Upper lobe of right lung (tissue), 1 donor: ENCODE measurements around the gene MEGF9. TPM values are rescaled to one million over a fixed set of nuclear protein-coding genes. Genes with fewer than 3 reads are reported as not detected.

Experiments
- ATAC-seq: fragments of 200-7000 bp; cut with Tn5 transposase; one replicate; pipeline ENCODE4 v1.9.1; 2020; ENCODE audit warnings: mild to moderate bottlenecking, moderate library complexity
- DNase-seq: peaks from one replicate; pipeline ENCODE4 v3.0.0-alpha.2; 2020
- H3K27ac ChIP-seq: fragments of 200-600 bp; one replicate; pipeline ENCODE4 v1.8.0; 2022
- H3K27me3 ChIP-seq: fragments of 200-600 bp; one replicate; pipeline ENCODE4 v1.8.0; 2022; ENCODE audit warnings: mild to moderate bottlenecking
- H3K36me3 ChIP-seq: fragments of 200-600 bp; one replicate; pipeline ENCODE4 v1.8.0; 2022
- H3K4me1 ChIP-seq: fragments of 200-600 bp; one replicate; pipeline ENCODE4 v1.8.0; 2022
- H3K4me3 ChIP-seq: fragments of 200-600 bp; one replicate; pipeline ENCODE4 v1.8.0; 2022; ENCODE audit warnings: mild to moderate bottlenecking
- H3K9me3 ChIP-seq: fragments of 200-600 bp; one replicate; pipeline ENCODE4 v1.8.0; 2022
- CTCF ChIP-seq: fragments of 200-600 bp; IDR thresholded peaks from one replicate; pipeline ENCODE4 v1.8.0; 2022; ENCODE audit warnings: antibody characterized with exemption
- intact Hi-C: fragments of 100-400 bp; cut with DNase I; formaldehyde crosslinking; loops from one replicate; pipeline ENCODE4 v1.11.0; 2022
- long read RNA-seq: library from polyadenylated mRNA; unstranded; transcript quantifications from one replicate; pipeline ENCODE4 v2.0.0, GENCODE V29; 2021
- total RNA-seq: library from RNA; stranded (reverse); fragmentation: NEBNext Ultra II Directional; extraction: Animal tissue kit (Norgen Biotek cat#: 25700); gene quantifications from one replicate; pipeline ENCODE4 v1.2.1, GENCODE V29; 2021
- donor health status: DM: no; HTN: yes; CAD: no; lungs with severe emphysema.

Gene MEGF9
- 92.9 TPM for total RNA-seq
- long read RNA-seq, full-length matches to known transcripts: 17 of 66 reads
- long read RNA-seq, partial matches to known transcripts: 13 of 66 reads
- long read RNA-seq, other reads (novel, unspliced or antisense): 36 of 66 reads

GRCh38 chr9:120714088-120714845, at the start of gene MEGF9:
MEGF9 (minus strand) TSS chr9:120714470; CDS start chr9:120714358, 112 bp downstream.
- intact Hi-C loops: no loop called here
- no peaks in the 10 kb centered on the region for H3K36me3 ChIP-seq

GRCh38 chr9:120761006-120761405, 46.7 kb upstream of the MEGF9 start:
- H3K36me3 ChIP-seq: peaks cover 54% of the 10 kb centered on the region
- TF ChIP-seq CTCF: no peak
- peaks cover 9% of the 10 kb centered on the region for H3K4me1 ChIP-seq
- intact Hi-C loops: no loop called here
- ATAC-seq: no peak
- no peak overlapping the region for H3K27ac ChIP-seq
- H3K27me3 ChIP-seq: no peaks in the 10 kb centered on the region
- H3K9me3 ChIP-seq: no peaks in the 10 kb centered on the region
- DNase-seq: no peak
- no peak overlapping the region for H3K4me3 ChIP-seq

More at GRCh38 chr9:120714088-120714845, at the start of gene MEGF9:
- Histone ChIP-seq H3K4me3 (peak within 1 kb of the TSS; percentile 62), H3K27me3 (no peaks in the 10 kb centered on the region), H3K4me1 (peaks cover 27% of the 10 kb centered on the region), H3K27ac (peak within 1 kb of the TSS; percentile 83), H3K9me3 (no peaks in the 10 kb centered on the region)
- DNase-seq: peak; percentile 99
- TF ChIP-seq CTCF: no peak
- ATAC-seq: peak; percentile 97

GRCh38 chr9:120759755-120760400, 45.6 kb upstream of the MEGF9 start:
- no peaks in the 10 kb centered on the region for H3K27me3 ChIP-seq
- H3K4me3 ChIP-seq: no peak overlapping the region
- no peaks in the 10 kb centered on the region for H3K9me3 ChIP-seq
- peaks cover 44% of the 10 kb centered on the region for H3K36me3 ChIP-seq
- TF ChIP-seq CTCF: no peak
- intact Hi-C loops: no loop called here
- H3K27ac ChIP-seq: no peak overlapping the region
- DNase-seq (no peak), ATAC-seq (no peak)
- peaks cover 9% of the 10 kb centered on the region for H3K4me1 ChIP-seq

GRCh38 chr9:120758544-120758943, 44.3 kb upstream of the MEGF9 start:
- DNase-seq (no peak), ATAC-seq (no peak)
- peaks cover 30% of the 10 kb centered on the region for H3K36me3 ChIP-seq
- H3K9me3 ChIP-seq: no peaks in the 10 kb centered on the region
- no peaks in the 10 kb centered on the region for H3K27me3 ChIP-seq
- no peak for TF ChIP-seq CTCF
- intact Hi-C loops: no loop called here
- H3K27ac ChIP-seq: no peak overlapping the region
- no peak overlapping the region for H3K4me3 ChIP-seq
- H3K4me1 ChIP-seq: peaks cover 9% of the 10 kb centered on the region

GRCh38 chr9:120757026-120757913, 43.0 kb upstream of the MEGF9 start:
- no peak for DNase-seq
- no peak for ATAC-seq
- Histone ChIP-seq H3K27ac (peak overlapping the region; percentile 49), H3K27me3 (no peaks in the 10 kb centered on the region), H3K4me1 (peaks cover 9% of the 10 kb centered on the region), H3K9me3 (no peaks in the 10 kb centered on the region), H3K36me3 (peaks cover 18% of the 10 kb centered on the region), H3K4me3 (no peak overlapping the region)
- intact Hi-C loops: no loop called here
- TF ChIP-seq CTCF: no peak
